Measurements from ENCODE around the gene SYT5.
A peak's percentile ranks its signal among the peaks of the same experiment; 100 is the strongest.

Gene SYT5

GRCh38 chr19:55220525-55220924 lies 40.4 kb upstream of the SYT5 start:
- DNase-seq (ENCODE audit: low spot score): no peak
- in situ Hi-C loops (cut with MboI; ENCODE audit: low sequenced_read_pairs, unreplicated experiment): no loop called here
- no peak for TF ChIP-seq CTCF (IDR thresholded peaks at IDR 0.05; ENCODE audit: borderline replicate concordance, control extremely low read depth, extremely low read depth, insufficient read depth, missing control alignments)

GRCh38 chr19:55216461-55217198 lies 36.5 kb upstream of the SYT5 start:
- TF ChIP-seq CTCF (IDR thresholded peaks at IDR 0.05; ENCODE audit: borderline replicate concordance, control extremely low read depth, extremely low read depth, insufficient read depth, missing control alignments): no peak
- peak; percentile 72 for DNase-seq (ENCODE audit: low spot score)

GRCh38 chr19:55213547-55213946 lies 33.5 kb upstream of the SYT5 start:
- no peak for DNase-seq (ENCODE audit: low spot score)
- TF ChIP-seq CTCF (IDR thresholded peaks at IDR 0.05; ENCODE audit: borderline replicate concordance, control extremely low read depth, extremely low read depth, insufficient read depth, missing control alignments): no peak
- in situ Hi-C loops (cut with MboI; ENCODE audit: low sequenced_read_pairs, unreplicated experiment): no loop called here

More at GRCh38 chr19:55216461-55217198, 36.5 kb upstream of the SYT5 start:
- in situ Hi-C loops (cut with MboI; ENCODE audit: low sequenced_read_pairs, unreplicated experiment): no loop called here

GRCh38 chr19:55212447-55212846 lies 32.4 kb upstream of the SYT5 start:
- peak; percentile 49 for DNase-seq (ENCODE audit: low spot score)
- in situ Hi-C loops (cut with MboI; ENCODE audit: low sequenced_read_pairs, unreplicated experiment): no loop called here
- TF ChIP-seq CTCF (IDR thresholded peaks at IDR 0.05; ENCODE audit: borderline replicate concordance, control extremely low read depth, extremely low read depth, insufficient read depth, missing control alignments): no peak

GRCh38 chr19:55209693-55210472 lies 29.8 kb upstream of the SYT5 start:
- TF ChIP-seq CTCF (IDR thresholded peaks at IDR 0.05; ENCODE audit: borderline replicate concordance, control extremely low read depth, extremely low read depth, insufficient read depth, missing control alignments): no peak
- in situ Hi-C loops (cut with MboI; ENCODE audit: low sequenced_read_pairs, unreplicated experiment): no loop called here
- DNase-seq (ENCODE audit: low spot score): no peak

GRCh38 chr19:55208880-55209692 lies 29.0 kb upstream of the SYT5 start, which contains the start of gene PTPRH:
TSS of gene PTPRH (minus strand) at chr19:55209501. CDS start at chr19:55209433, 68 bp downstream.
- DNase-seq (ENCODE audit: low spot score): no peak
- no peak for TF ChIP-seq CTCF (IDR thresholded peaks at IDR 0.05; ENCODE audit: borderline replicate concordance, control extremely low read depth, extremely low read depth, insufficient read depth, missing control alignments)
- in situ Hi-C loops (cut with MboI; ENCODE audit: low sequenced_read_pairs, unreplicated experiment): no loop called here

Measured in GM13976 (cell line).